ENCODE measurements around the gene AUP1. TPM values are rescaled to one million over a fixed set of nuclear protein-coding genes. Genes with fewer than 3 reads are reported as not detected.
A peak's percentile ranks its signal among the peaks of the same experiment; 100 is the strongest.

AUP1 gene
- total RNA-seq, 4 donors from 2014 or later, result 94.0 to 116 (median 112) TPM

- WGBS, 2 donors, result 2 to 3% methylated on average over 50 to 53 of the region's 54 CpGs
- DNase-seq (ENCODE audit: low spot score in 2 of 2), result peak in 1 of 2 donors; percentile 91
- TF ChIP-seq, protein P1, sequence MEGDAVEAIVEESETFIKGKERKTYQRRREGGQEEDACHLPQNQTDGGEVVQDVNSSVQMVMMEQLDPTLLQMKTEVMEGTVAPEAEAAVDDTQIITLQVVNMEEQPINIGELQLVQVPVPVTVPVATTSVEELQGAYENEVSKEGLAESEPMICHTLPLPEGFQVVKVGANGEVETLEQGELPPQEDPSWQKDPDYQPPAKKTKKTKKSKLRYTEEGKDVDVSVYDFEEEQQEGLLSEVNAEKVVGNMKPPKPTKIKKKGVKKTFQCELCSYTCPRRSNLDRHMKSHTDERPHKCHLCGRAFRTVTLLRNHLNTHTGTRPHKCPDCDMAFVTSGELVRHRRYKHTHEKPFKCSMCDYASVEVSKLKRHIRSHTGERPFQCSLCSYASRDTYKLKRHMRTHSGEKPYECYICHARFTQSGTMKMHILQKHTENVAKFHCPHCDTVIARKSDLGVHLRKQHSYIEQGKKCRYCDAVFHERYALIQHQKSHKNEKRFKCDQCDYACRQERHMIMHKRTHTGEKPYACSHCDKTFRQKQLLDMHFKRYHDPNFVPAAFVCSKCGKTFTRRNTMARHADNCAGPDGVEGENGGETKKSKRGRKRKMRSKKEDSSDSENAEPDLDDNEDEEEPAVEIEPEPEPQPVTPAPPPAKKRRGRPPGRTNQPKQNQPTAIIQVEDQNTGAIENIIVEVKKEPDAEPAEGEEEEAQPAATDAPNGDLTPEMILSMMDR (IDR thresholded peaks at IDR 0.05), result no peak
- peak overlapping the region; percentile 72 for H3K4me3 ChIP-seq (ENCODE audit: low read depth, poor library complexity, severe bottlenecking)
- intact Hi-C loops (cut with DNase I; ENCODE audit: low total_unique reads), result no loop called here
These were observed 1.0 kb upstream of the AUP1 start for GRCh38 chr2:74530239-74531187.

GRCh38 chr2:74528600-74529356 is 728 bp downstream of the AUP1 start:
- no peak for DNase-seq (ENCODE audit: low spot score in 2 of 2)
- intact Hi-C loops (cut with DNase I; ENCODE audit: low total_unique reads), result no loop called here
- peak overlapping the region; percentile 85 for H3K4me3 ChIP-seq (ENCODE audit: low read depth, poor library complexity, severe bottlenecking)
- TF ChIP-seq, protein P1 (IDR thresholded peaks at IDR 0.05), result no peak
- TF ChIP-seq POLR2A (IDR thresholded peaks at IDR 0.05), result no peak
- WGBS, 2 donors, result 15 to 20% methylated on average over 24 to 29 of the region's 29 CpGs

DNA sequence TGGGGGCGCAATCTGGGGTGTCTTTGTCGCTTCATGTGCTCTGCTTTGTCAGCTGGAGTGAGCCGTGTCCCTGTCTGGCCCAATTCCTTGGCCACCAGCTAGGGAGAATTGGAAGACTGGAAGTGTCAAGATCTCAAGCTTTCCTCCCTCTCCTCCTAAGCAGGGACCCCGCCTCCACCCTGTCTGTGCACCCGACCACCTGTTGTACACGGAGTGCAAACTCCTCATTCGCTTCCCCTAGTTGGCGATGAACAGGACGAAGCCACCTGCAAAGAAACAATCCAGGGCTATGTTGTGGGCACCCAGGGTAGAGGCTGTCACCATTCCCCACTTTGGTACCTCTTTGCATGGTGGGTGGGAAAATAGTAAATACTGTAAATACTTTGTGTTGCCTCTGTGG is 1.8 kb downstream of the AUP1 start:
- no peak for DNase-seq (ENCODE audit: low spot score in 2 of 2)
- TF ChIP-seq, protein P1 (IDR thresholded peaks at IDR 0.05), result no peak
- TF ChIP-seq POLR2A (IDR thresholded peaks at IDR 0.05), result no peak
- WGBS, 2 donors, result 94 to 96% methylated on average over 9 of the region's 9 CpGs
- intact Hi-C loops (cut with DNase I; ENCODE audit: low total_unique reads), result no loop called here
- no peak overlapping the region for H3K4me3 ChIP-seq (ENCODE audit: low read depth, poor library complexity, severe bottlenecking)

DNA sequence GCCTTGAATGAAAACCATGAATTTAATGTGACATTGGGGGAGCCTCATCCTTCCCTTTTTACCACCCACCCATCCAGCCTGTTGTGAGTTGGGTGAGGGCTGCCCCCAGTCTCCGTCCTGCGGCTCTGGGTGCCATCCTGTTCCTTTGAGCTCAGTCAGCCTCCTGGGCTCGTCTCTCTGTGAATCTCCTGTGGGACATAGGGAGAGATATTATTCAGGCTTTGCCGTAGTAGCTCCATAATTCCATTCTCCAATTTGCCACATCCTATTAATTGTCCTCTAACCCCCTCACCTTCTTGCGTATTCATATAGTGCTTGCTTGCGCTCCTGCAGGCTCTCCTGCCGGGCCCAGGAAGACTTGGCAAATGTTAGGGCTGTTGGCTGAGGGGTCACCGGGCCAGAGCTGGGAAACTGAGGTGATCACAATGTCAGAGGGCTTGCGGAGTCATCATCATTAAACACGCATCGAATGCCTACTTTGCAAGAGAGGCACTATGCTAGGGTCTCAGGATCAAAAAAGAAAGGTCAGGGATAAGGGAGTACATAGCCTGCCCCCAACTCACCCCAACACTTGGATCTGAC is 2.8 kb downstream of the AUP1 start:
- peak in 1 of 2 donors; percentile 56 for DNase-seq (ENCODE audit: low spot score in 2 of 2)

More for the DNA sequence above, 2.8 kb downstream of the AUP1 start:
- intact Hi-C loops (cut with DNase I; ENCODE audit: low total_unique reads), result no loop called here
- TF ChIP-seq, protein P1 (IDR thresholded peaks at IDR 0.05), result no peak
- no peak for TF ChIP-seq POLR2A (IDR thresholded peaks at IDR 0.05)
- H3K4me3 ChIP-seq (ENCODE audit: low read depth, poor library complexity, severe bottlenecking), result no peak overlapping the region
- 96 to 99% methylated on average over 11 of the region's 11 CpGs for WGBS, 2 donors

Measured in lower leg skin (tissue), 4 donors.